HepG2 (cell line): Measurements from ENCODE around the gene ZDHHC8. TPM values are rescaled to one million over a fixed set of nuclear protein-coding genes. Genes with fewer than 3 reads are reported as not detected.
A peak's percentile ranks its signal among the peaks of the same experiment; 100 is the strongest.

Experiments
- AGO2 ChIP-seq: fragments of 200-400 bp; formaldehyde crosslinking; optimal IDR thresholded peaks from 2 replicates; pipeline ENCODE3; 2017; ENCODE audit warnings: mild to moderate bottlenecking, low read depth, low read length, moderate library complexity
- AHDC1 ChIP-seq: sonication (generic); formaldehyde crosslinking; IDR thresholded peaks from 2 replicates; pipeline ENCODE4 v1.5.1; 2020; ENCODE audit warnings: mild to moderate bottlenecking, missing genetic modification reagents, borderline replicate concordance
- DNMT3B ChIP-seq: conservative IDR thresholded peaks from 2 replicates; pipeline ENCODE4 v1.6.1; 2016; ENCODE audit warnings: missing biosample characterization, control low read depth
- REST ChIP-seq, 2 experiments: IDR thresholded peaks; 2 replicates each; pipeline ENCODE4 v1.6.1; 2011 to 2012; ENCODE audit warnings: low read length in 2 of 2, borderline replicate concordance in 1 of 2, low read depth in 1 of 2, mild to moderate bottlenecking in 1 of 2, moderate library complexity in 1 of 2
- RXRB ChIP-seq: IDR thresholded peaks from 2 replicates; pipeline ENCODE4 v1.6.1; 2016; ENCODE audit warnings: borderline replicate concordance, missing genetic modification reagents, missing compliant biosample characterization
- ZMAT5 ChIP-seq: sonication (generic); formaldehyde crosslinking; IDR thresholded peaks from 2 replicates; pipeline ENCODE4 v1.5.0; 2020; ENCODE audit warnings: mild to moderate bottlenecking, low read depth, missing genetic modification reagents, borderline replicate concordance
- ZNF318 ChIP-seq: sonication (generic); formaldehyde crosslinking; IDR thresholded peaks from 2 replicates; pipeline ENCODE4 v1.4.0; 2020; ENCODE audit warnings: mild to moderate bottlenecking, missing genetic modification reagents
- ZNF777 ChIP-seq: sonication (generic); formaldehyde crosslinking; IDR thresholded peaks from 2 replicates; pipeline ENCODE4 v1.4.0; 2020; ENCODE audit warnings: missing genetic modification reagents
- ZNF792 ChIP-seq: IDR thresholded peaks from 2 replicates; pipeline ENCODE4 v1.6.1; 2016
- polyA plus RNA-seq, 8 experiments: library from polyadenylated mRNA; depleted of rRNA in 3 of 8; stranded (reverse) in 7 of 8; unstranded in 1 of 8; fragments of >200 nt; fragmentation: Illumina TruSeq in 4 of 8; extraction: Trizol in 4 of 8; gene quantifications; 2 replicates each; pipeline versions ENCODE4 v1.2.1 to v1.2.3, GENCODE V29; 2011 to 2016; ENCODE audit warnings: low read depth in 4 of 8, missing spikeins in 1 of 8, mixed read lengths in 1 of 8; ENCODE audit not compliant: insufficient read depth in 1 of 8
- total RNA-seq, 5 experiments: library from RNA; depleted of rRNA; stranded (reverse); fragments of >200 nt; fragmentation: Illumina TruSeq; extraction: Trizol; gene quantifications; 2 replicates each; pipeline ENCODE4 v1.2.3, GENCODE V29; 2016; ENCODE audit warnings: low read depth in 1 of 5

Gene ZDHHC8
- total and polyA plus RNA-seq, 2 of the 13 experiments (the other 11 are each of a cell fraction or from before 2014, with no cell fraction given), result 7.5 to 21.3 TPM

GRCh38 chr22:20130731-20131596, 640 bp upstream of the ZDHHC8 start (continued):
- TF ChIP-seq ZMAT5 (CRISPR knock-in tag), result no peak
- TF ChIP-seq ZNF777 (CRISPR knock-in tag), result peak; percentile 81
- TF ChIP-seq AHDC1 (CRISPR knock-in tag), result no peak
- no peak for TF ChIP-seq REST (IDR thresholded peaks at IDR 0.05; ENCODE audit: borderline replicate concordance in 1 of 2, low read depth in 1 of 2, low read length in 2 of 2)
- TF ChIP-seq ZNF318 (CRISPR knock-in tag), result peak; percentile 9; the same call in 1 of the 2 replicates
- TF ChIP-seq ZNF792 (CRISPR knock-in tag), result no peak
- no peak for TF ChIP-seq DNMT3B
- TF ChIP-seq AGO2, result peak; percentile 33
- TF ChIP-seq RXRB, result no peak
